Measurements from ENCODE around the gene TKT.

TKT gene, protein sequence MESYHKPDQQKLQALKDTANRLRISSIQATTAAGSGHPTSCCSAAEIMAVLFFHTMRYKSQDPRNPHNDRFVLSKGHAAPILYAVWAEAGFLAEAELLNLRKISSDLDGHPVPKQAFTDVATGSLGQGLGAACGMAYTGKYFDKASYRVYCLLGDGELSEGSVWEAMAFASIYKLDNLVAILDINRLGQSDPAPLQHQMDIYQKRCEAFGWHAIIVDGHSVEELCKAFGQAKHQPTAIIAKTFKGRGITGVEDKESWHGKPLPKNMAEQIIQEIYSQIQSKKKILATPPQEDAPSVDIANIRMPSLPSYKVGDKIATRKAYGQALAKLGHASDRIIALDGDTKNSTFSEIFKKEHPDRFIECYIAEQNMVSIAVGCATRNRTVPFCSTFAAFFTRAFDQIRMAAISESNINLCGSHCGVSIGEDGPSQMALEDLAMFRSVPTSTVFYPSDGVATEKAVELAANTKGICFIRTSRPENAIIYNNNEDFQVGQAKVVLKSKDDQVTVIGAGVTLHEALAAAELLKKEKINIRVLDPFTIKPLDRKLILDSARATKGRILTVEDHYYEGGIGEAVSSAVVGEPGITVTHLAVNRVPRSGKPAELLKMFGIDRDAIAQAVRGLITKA

DNA sequence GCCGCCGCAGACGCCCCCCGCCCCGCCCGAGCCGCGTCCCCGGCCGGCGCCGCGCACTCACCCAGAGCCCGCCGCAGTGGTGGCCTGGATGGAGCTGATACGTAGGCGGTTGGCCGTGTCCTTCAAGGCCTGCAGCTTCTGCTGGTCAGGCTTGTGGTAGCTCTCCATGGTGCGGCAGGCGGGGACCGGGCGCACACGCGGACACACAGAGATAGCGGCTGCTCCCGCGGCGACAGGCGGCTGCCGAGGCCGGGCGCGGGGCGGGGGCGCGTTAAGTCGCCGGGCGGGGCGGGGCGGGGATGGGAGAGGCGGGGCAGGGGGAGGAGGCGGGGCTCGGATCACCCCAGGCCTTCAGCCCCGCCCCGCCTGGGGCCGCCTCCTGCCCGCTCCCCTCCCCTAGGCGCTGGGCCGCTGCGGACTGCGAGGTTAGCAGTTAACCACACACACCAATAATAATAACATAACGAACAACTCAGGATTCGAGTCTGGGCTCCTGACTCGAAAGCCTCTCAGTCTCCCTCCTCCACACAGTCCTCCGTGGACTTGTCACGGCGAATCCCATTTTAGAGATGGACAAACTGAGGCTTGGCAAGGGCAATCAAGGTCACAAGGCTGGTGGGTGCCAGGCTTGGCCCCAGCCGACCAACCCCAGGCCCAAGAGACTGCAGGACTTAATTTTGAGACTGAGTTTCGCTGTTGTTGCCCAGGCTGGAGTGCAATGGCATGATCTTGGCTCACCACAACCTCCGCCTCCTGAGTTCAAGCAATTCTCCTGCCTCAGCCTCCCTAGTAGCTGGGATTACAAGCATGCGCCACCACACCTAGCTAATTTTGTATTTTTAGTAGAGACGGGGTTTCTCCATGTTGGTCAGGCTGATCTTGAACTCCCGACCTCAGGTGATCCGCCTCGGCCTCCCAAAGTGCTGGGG is at the start of gene TKT:
Gene TKT (minus strand): TSS at position 248 of the 929 bp plus-strand sequence. CDS start 80 bp downstream, at position 168.
- TF ChIP-seq, protein P1, sequence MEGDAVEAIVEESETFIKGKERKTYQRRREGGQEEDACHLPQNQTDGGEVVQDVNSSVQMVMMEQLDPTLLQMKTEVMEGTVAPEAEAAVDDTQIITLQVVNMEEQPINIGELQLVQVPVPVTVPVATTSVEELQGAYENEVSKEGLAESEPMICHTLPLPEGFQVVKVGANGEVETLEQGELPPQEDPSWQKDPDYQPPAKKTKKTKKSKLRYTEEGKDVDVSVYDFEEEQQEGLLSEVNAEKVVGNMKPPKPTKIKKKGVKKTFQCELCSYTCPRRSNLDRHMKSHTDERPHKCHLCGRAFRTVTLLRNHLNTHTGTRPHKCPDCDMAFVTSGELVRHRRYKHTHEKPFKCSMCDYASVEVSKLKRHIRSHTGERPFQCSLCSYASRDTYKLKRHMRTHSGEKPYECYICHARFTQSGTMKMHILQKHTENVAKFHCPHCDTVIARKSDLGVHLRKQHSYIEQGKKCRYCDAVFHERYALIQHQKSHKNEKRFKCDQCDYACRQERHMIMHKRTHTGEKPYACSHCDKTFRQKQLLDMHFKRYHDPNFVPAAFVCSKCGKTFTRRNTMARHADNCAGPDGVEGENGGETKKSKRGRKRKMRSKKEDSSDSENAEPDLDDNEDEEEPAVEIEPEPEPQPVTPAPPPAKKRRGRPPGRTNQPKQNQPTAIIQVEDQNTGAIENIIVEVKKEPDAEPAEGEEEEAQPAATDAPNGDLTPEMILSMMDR (IDR thresholded peaks at IDR 0.05) = no peak
- TF ChIP-seq ZFX (IDR thresholded peaks at IDR 0.05; ENCODE audit: borderline replicate concordance) = no peak
- H3K27ac ChIP-seq = peak within 1 kb of the TSS; percentile 92

DNA sequence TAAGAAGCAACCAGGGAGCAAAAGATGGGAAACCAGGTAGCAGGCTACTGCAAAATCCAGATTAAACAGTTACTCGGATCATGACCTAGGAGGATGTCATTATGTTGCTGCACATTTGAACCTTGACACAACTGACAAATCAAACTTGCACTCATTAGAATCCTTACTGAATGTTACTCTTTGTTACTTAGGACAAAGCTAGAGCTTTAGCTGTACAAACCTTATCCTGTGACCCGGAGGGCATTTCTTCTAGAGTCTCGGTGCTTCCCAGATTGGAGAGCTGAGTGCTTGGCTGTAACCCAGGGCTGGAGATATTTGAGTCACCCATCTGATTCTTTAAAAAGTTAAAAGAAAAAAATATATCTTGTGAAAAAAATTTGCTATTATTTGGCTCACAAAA is 48.1 kb upstream of the TKT start:
- TF ChIP-seq ZFX (IDR thresholded peaks at IDR 0.05; ENCODE audit: borderline replicate concordance) = no peak
- TF ChIP-seq, protein P1 (IDR thresholded peaks at IDR 0.05) = no peak
- H3K27ac ChIP-seq = no peak overlapping the region

DNA sequence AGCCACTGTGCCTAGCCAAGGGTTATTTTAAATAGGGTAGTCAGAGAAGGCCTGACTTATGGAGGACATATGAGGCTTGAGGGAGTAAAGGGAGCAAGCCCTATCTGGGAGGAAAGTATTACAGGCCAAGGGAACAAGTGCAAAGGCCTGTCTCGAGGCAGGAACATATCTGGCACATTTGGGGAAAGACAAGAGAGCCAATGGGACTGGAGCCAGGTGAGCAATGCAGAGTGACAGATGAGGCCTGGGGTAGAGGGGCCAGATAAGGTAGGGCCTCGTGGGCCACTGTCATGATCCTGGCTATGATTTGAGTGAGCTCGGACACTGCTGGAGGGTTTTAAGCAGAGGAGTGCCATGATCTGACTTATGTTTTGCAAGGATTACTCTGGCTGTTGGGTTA is 47.7 kb upstream of the TKT start:
- H3K27ac ChIP-seq = no peak overlapping the region
- no peak for TF ChIP-seq ZFX (IDR thresholded peaks at IDR 0.05; ENCODE audit: borderline replicate concordance)
- TF ChIP-seq, protein P1 (IDR thresholded peaks at IDR 0.05) = no peak

DNA sequence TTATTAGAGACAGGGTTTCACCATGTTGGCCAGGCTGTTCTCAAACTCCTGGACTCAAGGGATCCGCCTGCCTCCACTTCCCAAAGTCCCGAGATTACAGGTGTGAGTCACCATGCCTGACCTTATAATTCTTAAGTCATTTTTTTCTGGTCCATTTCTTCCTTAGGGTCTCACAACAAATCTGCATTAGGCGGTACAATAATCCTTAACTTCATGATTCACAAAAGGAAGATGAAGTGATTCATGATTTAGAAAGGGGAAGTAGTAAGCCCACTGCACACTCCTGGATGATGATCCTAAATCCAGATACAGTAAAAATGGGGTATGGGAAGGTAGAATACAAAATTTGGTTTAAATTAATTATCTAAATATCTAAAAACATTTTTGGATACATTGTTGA is 45.0 kb upstream of the TKT start:
- TF ChIP-seq ZFX (IDR thresholded peaks at IDR 0.05; ENCODE audit: borderline replicate concordance) = no peak
- TF ChIP-seq, protein P1 (IDR thresholded peaks at IDR 0.05) = no peak

DNA sequence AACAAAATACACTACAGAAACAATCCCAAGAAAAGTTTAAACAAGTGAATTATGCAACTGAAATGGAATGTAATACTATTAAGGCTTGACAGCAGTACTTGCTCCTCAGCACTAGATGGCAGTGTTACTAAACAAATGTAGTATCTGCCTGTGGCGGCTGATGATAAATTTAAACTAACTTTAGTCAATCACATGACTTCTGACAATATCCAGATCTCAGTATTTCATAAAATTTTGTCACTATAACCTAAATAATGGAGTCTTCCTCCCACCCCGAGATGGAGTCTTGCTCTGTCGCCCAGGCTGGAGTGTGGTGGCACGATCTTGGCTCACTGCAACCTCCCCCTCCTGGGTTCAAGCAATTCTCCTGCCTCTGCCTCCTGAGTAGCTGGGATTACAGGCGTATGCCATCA is 43.8 kb upstream of the TKT start:
- peak overlapping the region; percentile 29 for H3K27ac ChIP-seq
- TF ChIP-seq, protein P1 (IDR thresholded peaks at IDR 0.05) = peak; percentile 83

More for the DNA sequence above, 45.0 kb upstream of the TKT start:
- H3K27ac ChIP-seq = no peak overlapping the region

DNA sequence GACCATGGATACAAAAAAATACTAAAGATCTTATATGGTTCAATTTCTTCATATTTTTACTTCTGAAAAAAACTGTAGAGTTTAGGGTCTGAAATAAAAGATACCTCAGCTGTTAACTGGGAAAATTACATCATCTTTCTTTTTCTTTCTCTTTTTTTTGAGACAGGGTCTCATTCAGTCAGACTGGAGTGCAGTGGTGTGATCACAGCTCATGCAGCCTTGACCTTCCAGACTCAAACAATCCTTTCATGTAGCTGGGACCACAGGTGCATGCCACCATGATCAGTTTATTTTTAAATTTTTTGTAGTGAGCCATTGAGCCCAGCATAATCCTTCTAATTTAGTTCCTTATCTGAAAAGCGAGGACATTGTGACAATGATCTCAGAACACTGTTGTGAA is 39.6 kb upstream of the TKT start:
- H3K27ac ChIP-seq = no peak overlapping the region
- no peak for TF ChIP-seq ZFX (IDR thresholded peaks at IDR 0.05; ENCODE audit: borderline replicate concordance)
- TF ChIP-seq, protein P1 (IDR thresholded peaks at IDR 0.05) = no peak

All from 22Rv1 (cell line).